SK-N-SH (cell line): ENCODE results near the gene PSAP. TPM values are rescaled to one million over a fixed set of nuclear protein-coding genes. Genes with fewer than 3 reads are reported as not detected.

ENCODE experiments used
- CTCF ChIA-PET: fragments of 300-600, 350-600 bp; formaldehyde crosslinking; extraction: SDS; loops from one replicate; lab custom pipeline; 2021; lab: Yijun Ruan, JAX
- POLR2A ChIA-PET: fragments of 350-600 bp; sonication (Branson Sonifier 250); formaldehyde crosslinking; extraction: SDS; loops from one replicate; lab custom pipeline; 2020; ENCODE audit warnings: antibody characterized with exemption, inconsistent platforms; lab: Yijun Ruan, JAX
- DNase-seq: peaks from one replicate; pipeline ENCODE4 v3.0.0; 2012
- H2AFZ ChIP-seq: fragments of 200-600 bp; sonication (generic); 2 replicates; pipeline ENCODE4 v1.8.1; 2016; ENCODE audit warnings: antibody characterized with exemption, mild to moderate bottlenecking, low read depth
- H3F3A ChIP-seq: fragments of 200-600 bp; sonication (generic); replicated peaks from 2 replicates; pipeline ENCODE3; 2016; ENCODE audit warnings: antibody characterized with exemption, mild to moderate bottlenecking; ENCODE audit not compliant: insufficient read depth
- H3K27ac ChIP-seq, 2 experiments: fragments of 200-500 bp in 1 of 2; fragments of 200-600 bp in 1 of 2; sonication (Bioruptor generic) in 1 of 2; sonication (generic), shearing (Covaris generic) in 1 of 2; 2 replicates each; pipeline versions ENCODE4 v1.5.1 to v1.6.1; 2014 to 2016; ENCODE audit warnings: low read depth in 2 of 2, inconsistent platforms in 1 of 2, low read length in 1 of 2, mild to moderate bottlenecking in 1 of 2, mixed read lengths in 1 of 2
- H3K27me3 ChIP-seq: fragments of 200-600 bp; sonication (generic), shearing (Covaris generic); 2 replicates; pipeline ENCODE4 v1.6.1; 2016; ENCODE audit warnings: mixed run types; ENCODE audit not compliant: insufficient read depth
- H3K36me3 ChIP-seq, 2 experiments: fragments of 200-500 bp in 1 of 2; fragments of 200-600 bp in 1 of 2; sonication (Bioruptor generic) in 1 of 2; sonication (generic) in 1 of 2; replicated peaks in 1 of 2; 2 replicates each; pipeline versions ENCODE3 to v1.5.1; 2014 to 2016; ENCODE audit warnings: low read length in 1 of 2, mild to moderate bottlenecking in 1 of 2; ENCODE audit not compliant: insufficient read depth in 2 of 2, control insufficient read depth in 1 of 2
- H3K4me1 ChIP-seq, 2 experiments: fragments of 200-500 bp in 1 of 2; fragments of 200-600 bp in 1 of 2; sonication (Bioruptor generic) in 1 of 2; sonication (generic), shearing (Covaris generic) in 1 of 2; 2 replicates each; pipeline versions ENCODE4 v1.5.1 to v1.6.1; 2014 to 2016; ENCODE audit warnings: low read depth in 1 of 2, low read length in 1 of 2, mixed run types in 1 of 2; ENCODE audit not compliant: insufficient read depth in 2 of 2, control insufficient read depth in 1 of 2
- H3K4me2 ChIP-seq: fragments of 200-600 bp; sonication (generic), shearing (Covaris generic); 2 replicates; pipeline ENCODE4 v1.6.1; 2017; ENCODE audit warnings: mixed run types
- H3K4me3 ChIP-seq, 2 experiments: fragments of 200-500 bp in 1 of 2; fragments of 200-600 bp in 1 of 2; sonication (Bioruptor generic) in 1 of 2; sonication (generic), shearing (Covaris generic) in 1 of 2; 2 replicates each; pipeline versions ENCODE4 v1.5.1 to v1.8.1; 2014 to 2016; ENCODE audit warnings: low read depth in 2 of 2, inconsistent platforms in 1 of 2, low read length in 1 of 2, mild to moderate bottlenecking in 1 of 2, mixed read lengths in 1 of 2, moderate library complexity in 1 of 2
- H3K79me2 ChIP-seq: fragments of 200-600 bp; sonication (generic); 2 replicates; pipeline ENCODE4 v1.8.1; 2017; ENCODE audit warnings: mild to moderate bottlenecking; ENCODE audit not compliant: insufficient read depth
- H3K9ac ChIP-seq: fragments of 200-600 bp; sonication (generic); 2 replicates; pipeline ENCODE4 v1.6.1; 2017; ENCODE audit warnings: mixed run types
- H3K9me2 ChIP-seq: fragments of 200-600 bp; sonication (generic); 2 replicates; pipeline ENCODE4 v1.6.1; 2017; ENCODE audit warnings: mixed run types
- H3K9me3 ChIP-seq: fragments of 200-600 bp; sonication (generic); 2 replicates; pipeline ENCODE4 v1.6.1; 2017; ENCODE audit warnings: mixed run types, mild to moderate bottlenecking, moderate library complexity
- H4K20me1 ChIP-seq: fragments of 200-600 bp; sonication (generic); 2 replicates; pipeline ENCODE4 v1.6.1; 2017; ENCODE audit warnings: mild to moderate bottlenecking, mixed run types; ENCODE audit not compliant: insufficient read depth
- CHD2 ChIP-seq: fragments of 150-350 bp; IDR thresholded peaks from 2 replicates; pipeline ENCODE4 v1.6.1; 2018; ENCODE audit warnings: low read length; ENCODE audit not compliant: partially characterized antibody
- EZH2phosphoT487 ChIP-seq: fragments of 200-600 bp; sonication (generic); IDR thresholded peaks from 2 replicates; pipeline ENCODE4 v1.6.1; 2017; ENCODE audit warnings: low read depth, mixed run types, mild to moderate bottlenecking, antibody characterized with exemption, moderate library complexity, borderline replicate concordance
- FOXJ3 ChIP-seq: sonication (generic); formaldehyde crosslinking; IDR thresholded peaks from 2 replicates; pipeline ENCODE4 v1.5.1; 2020; ENCODE audit warnings: mild to moderate bottlenecking, missing genetic modification reagents
- GABPA ChIP-seq: IDR thresholded peaks from 2 replicates; pipeline ENCODE4 v1.4.0; 2012; ENCODE audit warnings: low read depth, mild to moderate bottlenecking
- MEF2A ChIP-seq: IDR thresholded peaks from 2 replicates; pipeline ENCODE4 v1.4.0; 2012; ENCODE audit warnings: low read depth, borderline replicate concordance
- NFIC ChIP-seq: IDR thresholded peaks from 2 replicates; pipeline ENCODE4 v1.4.0; 2012; ENCODE audit warnings: borderline replicate concordance
- NRF1 ChIP-seq: IDR thresholded peaks from 2 replicates; pipeline ENCODE4 v1.6.1; 2012; ENCODE audit warnings: low read depth, mild to moderate bottlenecking, low read length
- POLR2AphosphoS5 ChIP-seq: IDR thresholded peaks from 2 replicates; pipeline ENCODE4 v1.6.1; 2012; ENCODE audit warnings: low read depth, low read length
- RAD21 ChIP-seq: IDR thresholded peaks from 2 replicates; pipeline ENCODE4 v1.6.1; 2012; ENCODE audit warnings: mild to moderate bottlenecking, low read length
- RCOR1 ChIP-seq: fragments of 150-350 bp; IDR thresholded peaks from 2 replicates; pipeline ENCODE4 v1.6.1; 2017; ENCODE audit warnings: antibody characterized with exemption, low read length
- RFX5 ChIP-seq: IDR thresholded peaks from 2 replicates; pipeline ENCODE4 v1.6.1; 2012; ENCODE audit warnings: mild to moderate bottlenecking, improper control_type of control experiment, low read length
- RXRA ChIP-seq: IDR thresholded peaks from 2 replicates; pipeline ENCODE4 v1.4.0; 2012; ENCODE audit warnings: low read depth, mild to moderate bottlenecking, borderline replicate concordance
- TCF12 ChIP-seq: IDR thresholded peaks from 2 replicates; pipeline ENCODE4 v1.4.0; 2012
- TEAD4 ChIP-seq: IDR thresholded peaks from 2 replicates; pipeline ENCODE4 v1.4.0; 2012; ENCODE audit warnings: mild to moderate bottlenecking, borderline replicate concordance; ENCODE audit not compliant: insufficient read depth
- YY1 ChIP-seq: IDR thresholded peaks from 2 replicates; pipeline ENCODE4 v1.4.0; 2012; ENCODE audit warnings: low read depth, mild to moderate bottlenecking
- WGBS: methylation state at CpG from one replicate; pipeline ENCODE4 v1.1.6; 2017; ENCODE audit warnings: low lambda C conversion rate; 5-methylcytosine and 5-hydroxymethylcytosine counted together
- polyA plus RNA-seq, 3 experiments: library from polyadenylated mRNA; depleted of rRNA; stranded (reverse); fragments of >200 nt; gene quantifications; 2 replicates each; pipeline ENCODE4 v1.2.3, GENCODE V29; 2012
- TF ChIP-seq, protein P1 (sequence below): IDR thresholded peaks from 2 replicates; pipeline ENCODE4 v1.6.1; 2012; ENCODE audit warnings: mild to moderate bottlenecking, low read depth, low read length, moderate library complexity
- TF ChIP-seq, protein P2 (sequence below): fragments of 150-350 bp; IDR thresholded peaks from 2 replicates; pipeline ENCODE4 v1.6.1; 2016; ENCODE audit warnings: mild to moderate bottlenecking, low read depth, low read length
- TF ChIP-seq, protein P3 (sequence below): IDR thresholded peaks from 2 replicates; pipeline ENCODE4 v1.4.0; 2012; ENCODE audit warnings: low read depth, borderline replicate concordance
- TF ChIP-seq, protein P4 (sequence below): IDR thresholded peaks from 2 replicates; pipeline ENCODE4; 2012

PSAP gene
- polyA plus RNA-seq, 1 of the 3 experiments (the other 2 are of a cell fraction): 1,647 TPM

DNA sequence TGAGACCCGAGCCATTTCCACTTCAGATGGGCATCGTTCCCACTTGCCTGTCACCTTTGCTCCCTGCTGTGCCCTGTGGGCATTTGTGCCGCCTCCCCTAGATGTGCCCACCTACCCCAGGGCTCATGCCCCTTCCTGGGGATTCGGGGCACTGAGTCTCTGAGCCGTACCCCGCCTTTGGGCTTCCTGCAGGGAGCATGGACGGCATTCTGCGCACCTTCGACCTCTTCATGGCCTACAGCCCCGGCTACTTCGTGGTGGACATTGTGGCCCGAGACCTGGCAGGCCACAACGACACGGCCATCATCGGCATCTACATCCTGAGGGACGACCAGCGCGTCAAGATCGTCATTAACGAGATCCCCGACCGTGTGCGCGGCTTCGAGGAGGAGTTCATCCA, 41.4 kb downstream of the PSAP start:
- POLR2A ChIA-PET: no interaction called here
- TF ChIP-seq MEF2A (no peak), FOXJ3 (CRISPR knock-in tag) (no peak), POLR2AphosphoS5 (no peak), RCOR1 (no peak), TCF12 (no peak), TEAD4 (no peak), NRF1 (no peak), YY1 (no peak), RXRA (no peak), EZH2phosphoT487 (no peak), CHD2 (no peak), RAD21 (no peak), GABPA (no peak), RFX5 (no peak), NFIC (no peak)
- TF ChIP-seq, protein P1, sequence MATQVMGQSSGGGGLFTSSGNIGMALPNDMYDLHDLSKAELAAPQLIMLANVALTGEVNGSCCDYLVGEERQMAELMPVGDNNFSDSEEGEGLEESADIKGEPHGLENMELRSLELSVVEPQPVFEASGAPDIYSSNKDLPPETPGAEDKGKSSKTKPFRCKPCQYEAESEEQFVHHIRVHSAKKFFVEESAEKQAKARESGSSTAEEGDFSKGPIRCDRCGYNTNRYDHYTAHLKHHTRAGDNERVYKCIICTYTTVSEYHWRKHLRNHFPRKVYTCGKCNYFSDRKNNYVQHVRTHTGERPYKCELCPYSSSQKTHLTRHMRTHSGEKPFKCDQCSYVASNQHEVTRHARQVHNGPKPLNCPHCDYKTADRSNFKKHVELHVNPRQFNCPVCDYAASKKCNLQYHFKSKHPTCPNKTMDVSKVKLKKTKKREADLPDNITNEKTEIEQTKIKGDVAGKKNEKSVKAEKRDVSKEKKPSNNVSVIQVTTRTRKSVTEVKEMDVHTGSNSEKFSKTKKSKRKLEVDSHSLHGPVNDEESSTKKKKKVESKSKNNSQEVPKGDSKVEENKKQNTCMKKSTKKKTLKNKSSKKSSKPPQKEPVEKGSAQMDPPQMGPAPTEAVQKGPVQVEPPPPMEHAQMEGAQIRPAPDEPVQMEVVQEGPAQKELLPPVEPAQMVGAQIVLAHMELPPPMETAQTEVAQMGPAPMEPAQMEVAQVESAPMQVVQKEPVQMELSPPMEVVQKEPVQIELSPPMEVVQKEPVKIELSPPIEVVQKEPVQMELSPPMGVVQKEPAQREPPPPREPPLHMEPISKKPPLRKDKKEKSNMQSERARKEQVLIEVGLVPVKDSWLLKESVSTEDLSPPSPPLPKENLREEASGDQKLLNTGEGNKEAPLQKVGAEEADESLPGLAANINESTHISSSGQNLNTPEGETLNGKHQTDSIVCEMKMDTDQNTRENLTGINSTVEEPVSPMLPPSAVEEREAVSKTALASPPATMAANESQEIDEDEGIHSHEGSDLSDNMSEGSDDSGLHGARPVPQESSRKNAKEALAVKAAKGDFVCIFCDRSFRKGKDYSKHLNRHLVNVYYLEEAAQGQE: no peak
- TF ChIP-seq, protein P2, sequence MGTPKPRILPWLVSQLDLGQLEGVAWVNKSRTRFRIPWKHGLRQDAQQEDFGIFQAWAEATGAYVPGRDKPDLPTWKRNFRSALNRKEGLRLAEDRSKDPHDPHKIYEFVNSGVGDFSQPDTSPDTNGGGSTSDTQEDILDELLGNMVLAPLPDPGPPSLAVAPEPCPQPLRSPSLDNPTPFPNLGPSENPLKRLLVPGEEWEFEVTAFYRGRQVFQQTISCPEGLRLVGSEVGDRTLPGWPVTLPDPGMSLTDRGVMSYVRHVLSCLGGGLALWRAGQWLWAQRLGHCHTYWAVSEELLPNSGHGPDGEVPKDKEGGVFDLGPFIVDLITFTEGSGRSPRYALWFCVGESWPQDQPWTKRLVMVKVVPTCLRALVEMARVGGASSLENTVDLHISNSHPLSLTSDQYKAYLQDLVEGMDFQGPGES: no peak
- TF ChIP-seq, protein P3, sequence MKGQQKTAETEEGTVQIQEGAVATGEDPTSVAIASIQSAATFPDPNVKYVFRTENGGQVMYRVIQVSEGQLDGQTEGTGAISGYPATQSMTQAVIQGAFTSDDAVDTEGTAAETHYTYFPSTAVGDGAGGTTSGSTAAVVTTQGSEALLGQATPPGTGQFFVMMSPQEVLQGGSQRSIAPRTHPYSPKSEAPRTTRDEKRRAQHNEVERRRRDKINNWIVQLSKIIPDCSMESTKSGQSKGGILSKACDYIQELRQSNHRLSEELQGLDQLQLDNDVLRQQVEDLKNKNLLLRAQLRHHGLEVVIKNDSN: no peak
- TF ChIP-seq, protein P4, sequence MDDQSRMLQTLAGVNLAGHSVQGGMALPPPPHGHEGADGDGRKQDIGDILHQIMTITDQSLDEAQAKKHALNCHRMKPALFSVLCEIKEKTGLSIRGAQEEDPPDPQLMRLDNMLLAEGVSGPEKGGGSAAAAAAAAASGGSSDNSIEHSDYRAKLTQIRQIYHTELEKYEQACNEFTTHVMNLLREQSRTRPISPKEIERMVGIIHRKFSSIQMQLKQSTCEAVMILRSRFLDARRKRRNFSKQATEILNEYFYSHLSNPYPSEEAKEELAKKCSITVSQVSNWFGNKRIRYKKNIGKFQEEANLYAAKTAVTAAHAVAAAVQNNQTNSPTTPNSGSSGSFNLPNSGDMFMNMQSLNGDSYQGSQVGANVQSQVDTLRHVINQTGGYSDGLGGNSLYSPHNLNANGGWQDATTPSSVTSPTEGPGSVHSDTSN: no peak
- H3K27me3 ChIP-seq: no peaks in the 10 kb centered on the region

More for the DNA sequence above, 41.4 kb downstream of the PSAP start:
- H3K9me3 ChIP-seq: no peaks in the 10 kb centered on the region
- H3K27ac ChIP-seq: no peak overlapping the region
- H3K9me2 ChIP-seq: no peaks in the 10 kb centered on the region
- H3K4me2 ChIP-seq: no peak overlapping the region
- no peak overlapping the region for H3K9ac ChIP-seq
- no peak overlapping the region for H3K4me3 ChIP-seq
- no peaks in the 10 kb centered on the region; a peak in 1 of 4 replicates for H3K4me1 ChIP-seq
- H4K20me1 ChIP-seq: no peaks in the 10 kb centered on the region
- H3K36me3 ChIP-seq: no peaks in the 10 kb centered on the region
- no peak for DNase-seq
- H3F3A ChIP-seq: no peaks in the 10 kb centered on the region
- CTCF ChIA-PET: no interaction called here
- H2AFZ ChIP-seq: no peak overlapping the region
- 88% methylated on average over 25 of the region's 25 CpGs for WGBS
- H3K79me2 ChIP-seq: no peaks in the 10 kb centered on the region
